NCI-H146 (cell line): Measurements from ENCODE around the gene SDK1.

Experiments used
- DNase-seq: peaks from one replicate; lab custom pipeline; 2025; lab: John Stamatoyannopoulos, UW

The SDK1 gene

GRCh38 chr7:3888096-3888495 is 587.0 kb downstream of the SDK1 start:
- DNase-seq, result no peak

GRCh38 chr7:3892157-3892556 is 591.1 kb downstream of the SDK1 start:
- DNase-seq, result no peak

- no peak for DNase-seq
Measured at GRCh38 chr7:3892686-3893085, 591.6 kb downstream of the SDK1 start.

- DNase-seq, result no peak
Measured at GRCh38 chr7:3893151-3893788, 592.2 kb downstream of the SDK1 start.

- no peak for DNase-seq
Measured at GRCh38 chr7:3893789-3894153, 592.7 kb downstream of the SDK1 start.

GRCh38 chr7:3895341-3896116 is 594.5 kb downstream of the SDK1 start:
- DNase-seq, result no peak

- DNase-seq, result no peak
Measured at GRCh38 chr7:3896169-3896765, 595.2 kb downstream of the SDK1 start.

GRCh38 chr7:3897430-3898372 is 596.6 kb downstream of the SDK1 start:
- DNase-seq, result peak; percentile 55

- DNase-seq, result no peak
Measured at GRCh38 chr7:3899559-3899991, 598.5 kb downstream of the SDK1 start.

- no peak for DNase-seq
Measured at GRCh38 chr7:3908153-3908552, 607.1 kb downstream of the SDK1 start.

GRCh38 chr7:3909128-3909527 is 608.1 kb downstream of the SDK1 start:
- DNase-seq, result no peak

GRCh38 chr7:3910054-3910453 is 609.0 kb downstream of the SDK1 start:
- DNase-seq, result no peak

GRCh38 chr7:3911685-3912084 is 610.6 kb downstream of the SDK1 start:
- no peak for DNase-seq

- no peak for DNase-seq
Measured at GRCh38 chr7:3912291-3912690, 611.2 kb downstream of the SDK1 start.

- no peak for DNase-seq
Measured at GRCh38 chr7:3914051-3914775, 613.2 kb downstream of the SDK1 start.

GRCh38 chr7:3915337-3915878 is 614.4 kb downstream of the SDK1 start:
- no peak for DNase-seq

- DNase-seq, result no peak
Measured at GRCh38 chr7:3916146-3916545, 615.1 kb downstream of the SDK1 start.

- DNase-seq, result no peak
Measured at GRCh38 chr7:3917436-3917835, 616.4 kb downstream of the SDK1 start.

- DNase-seq, result no peak
Measured at GRCh38 chr7:3918576-3918975, 617.5 kb downstream of the SDK1 start.

- DNase-seq, result peak; percentile 11
Measured at GRCh38 chr7:3922175-3922635, 621.2 kb downstream of the SDK1 start.

GRCh38 chr7:3923307-3923918 is 622.4 kb downstream of the SDK1 start:
- DNase-seq, result no peak
